Effector memory CD4-positive, alpha-beta T cell (primary cell): ENCODE measurements around the gene CISD3.
A peak's percentile ranks its signal among the peaks of the same experiment; 100 is the strongest.

Experiments
- DNase-seq, 3 donors: peaks; one replicate each; pipeline ENCODE4 v3.0.0-alpha.2; 2020
- H3K27ac ChIP-seq: 2 replicates; pipeline ENCODE4 v1.7.0; 2013; ENCODE audit warnings: mild to moderate bottlenecking, low read length, moderate library complexity; ENCODE audit not compliant: insufficient read depth, poor library complexity, severe bottlenecking
- H3K27me3 ChIP-seq: replicated peaks from 2 replicates; pipeline ENCODE4 v1.7.0; 2013; ENCODE audit warnings: mild to moderate bottlenecking, low read length; ENCODE audit not compliant: insufficient read depth, control insufficient read depth, poor library complexity, severe bottlenecking
- H3K36me3 ChIP-seq: 2 replicates; pipeline ENCODE4 v1.7.0; 2013; ENCODE audit warnings: mild to moderate bottlenecking, low read length, moderate library complexity; ENCODE audit not compliant: control insufficient read depth, insufficient read depth
- H3K4me1 ChIP-seq: 2 replicates; pipeline ENCODE4 v1.7.0; 2013; ENCODE audit warnings: low read length, mild to moderate bottlenecking; ENCODE audit not compliant: control insufficient read depth, insufficient read depth, poor library complexity, severe bottlenecking
- H3K4me3 ChIP-seq: 2 replicates; pipeline ENCODE4 v1.7.0; 2013; ENCODE audit warnings: low read length, low read depth, mild to moderate bottlenecking; ENCODE audit not compliant: insufficient read depth, poor library complexity, severe bottlenecking
- H3K9me3 ChIP-seq: 2 replicates; pipeline ENCODE4 v1.7.0; 2013; ENCODE audit warnings: mild to moderate bottlenecking, low read length, moderate library complexity; ENCODE audit not compliant: control insufficient read depth

Gene CISD3

DNA sequence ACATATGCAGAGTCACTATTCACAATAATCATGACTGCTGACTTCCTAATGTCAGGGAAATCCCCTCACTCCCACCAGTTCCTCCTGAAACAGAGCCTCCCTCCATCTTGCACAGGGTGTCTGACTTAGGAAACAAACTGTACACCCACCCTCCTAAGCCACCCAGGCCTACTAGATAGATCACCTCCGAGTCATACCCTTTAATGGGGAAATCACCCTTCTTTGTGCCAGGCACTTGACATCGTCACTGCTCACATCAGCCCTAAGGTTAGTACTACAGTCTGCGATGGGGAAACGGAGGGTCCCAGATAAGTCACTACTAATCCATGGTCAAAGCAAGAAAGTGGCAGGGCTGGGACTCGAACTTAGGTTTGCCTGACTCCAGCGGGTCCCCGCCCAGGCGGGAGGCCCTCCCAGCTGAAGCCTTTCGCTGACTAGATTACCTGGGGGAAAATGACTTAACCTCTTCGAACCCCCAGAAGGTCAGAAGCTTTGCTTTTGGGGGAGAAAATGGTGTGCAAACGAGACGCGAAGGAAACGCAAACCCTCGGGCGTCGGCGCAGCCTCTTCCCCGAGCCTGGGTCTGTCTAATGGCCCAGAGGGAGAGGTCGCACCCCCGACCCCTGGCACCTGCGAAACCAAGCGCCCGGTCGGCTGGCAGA is 28.5 kb upstream of the CISD3 start:
- no peaks in the 10 kb centered on the region for H3K36me3 ChIP-seq
- H3K9me3 ChIP-seq: no peaks in the 10 kb centered on the region
- DNase-seq: peak; percentile 61 to 70 (median 62)
- H3K4me1 ChIP-seq: peaks cover 22% of the 10 kb centered on the region
- H3K27ac ChIP-seq: peak overlapping the region; percentile 92
- H3K27me3 ChIP-seq: no peaks in the 10 kb centered on the region
- peak overlapping the region; percentile 44 for H3K4me3 ChIP-seq

DNA sequence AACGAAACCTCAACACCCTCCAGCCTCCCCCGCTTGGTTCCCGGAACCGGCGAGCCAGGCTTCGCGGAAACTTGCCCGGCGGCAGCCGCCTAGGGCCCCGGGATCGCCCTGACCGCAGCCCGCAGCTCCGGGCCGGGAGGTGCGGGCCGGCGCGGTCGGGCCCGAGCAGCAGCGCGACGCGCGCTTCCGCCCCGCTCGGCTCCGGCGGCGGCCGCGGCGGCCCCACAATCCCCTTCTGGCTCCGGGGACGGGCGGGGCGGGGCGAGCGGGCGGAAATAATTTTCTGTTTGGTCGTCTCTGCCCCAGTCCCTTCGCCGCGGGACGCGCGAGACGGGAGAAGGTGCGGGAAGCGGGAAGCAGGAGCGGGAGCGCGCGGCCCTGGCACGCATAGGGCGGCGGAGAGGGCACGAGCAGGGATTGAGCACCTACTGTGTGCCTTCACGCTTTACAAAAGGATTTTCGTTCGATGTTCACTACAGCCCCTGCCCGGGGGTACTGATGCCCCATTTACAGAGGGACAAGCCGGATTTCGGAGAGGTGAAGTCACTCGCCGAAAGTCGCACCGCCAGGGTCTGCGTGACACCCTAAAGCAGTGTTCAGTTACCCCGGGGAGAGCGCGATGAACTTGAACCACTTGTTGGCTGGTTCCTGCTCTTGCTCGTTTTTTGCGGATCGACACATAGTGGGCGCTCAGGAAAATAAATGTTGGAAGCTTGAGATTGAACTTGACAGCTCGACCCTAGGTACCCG is 27.8 kb upstream of the CISD3 start:
- H3K4me3 ChIP-seq: peak overlapping the region; percentile 97
- peak; percentile 73 to 75 (median 74) for DNase-seq
- peaks cover 29% of the 10 kb centered on the region for H3K4me1 ChIP-seq

DNA sequence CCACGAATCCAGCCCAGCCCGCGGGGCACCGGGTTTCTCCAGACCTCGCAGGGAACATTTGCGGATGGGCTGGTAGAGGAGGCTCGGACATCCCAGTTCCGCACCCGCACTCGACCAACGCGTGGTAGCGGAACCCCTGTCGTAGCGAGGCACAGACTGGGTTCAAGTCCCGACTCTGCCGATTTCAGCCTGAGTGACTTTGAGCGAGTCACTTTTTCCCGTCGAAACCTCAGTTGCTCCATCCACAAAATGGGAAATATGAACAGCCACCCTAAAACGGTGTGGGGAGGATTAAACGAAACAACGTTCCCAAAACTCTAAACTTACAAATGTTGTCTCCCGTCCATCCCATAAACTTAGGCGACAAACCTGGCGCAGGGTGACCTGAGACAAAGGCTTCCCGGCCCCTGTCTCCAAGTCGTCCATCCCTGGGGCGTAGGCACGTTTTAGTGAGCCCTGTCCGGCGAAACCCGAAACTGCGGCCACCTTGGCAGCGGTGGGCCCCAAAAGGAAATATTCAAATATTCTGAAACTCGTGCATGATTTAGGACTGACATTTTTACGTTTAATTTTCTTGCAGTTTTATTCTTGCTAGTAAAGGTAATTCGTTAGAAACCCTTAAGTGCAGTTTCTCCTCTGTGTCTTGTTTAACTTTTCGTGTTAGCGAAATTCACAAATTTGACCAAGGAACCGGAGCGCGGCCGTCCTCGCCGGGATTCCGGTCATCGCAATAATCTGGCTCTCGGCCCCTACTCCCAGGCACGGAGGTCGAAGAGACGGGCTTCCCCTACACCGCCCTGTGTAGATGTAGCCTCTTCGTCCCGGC is 27.0 kb upstream of the CISD3 start:
- Histone ChIP-seq H3K36me3 (no peaks in the 10 kb centered on the region), H3K9me3 (no peaks in the 10 kb centered on the region), H3K4me3 (peak overlapping the region; percentile 97), H3K27me3 (no peaks in the 10 kb centered on the region), H3K4me1 (peaks cover 32% of the 10 kb centered on the region), H3K27ac (peak overlapping the region; percentile 92)
- no peak for DNase-seq

More for the DNA sequence above, 27.8 kb upstream of the CISD3 start:
- peak overlapping the region; percentile 92 for H3K27ac ChIP-seq
- no peaks in the 10 kb centered on the region for H3K27me3 ChIP-seq
- H3K9me3 ChIP-seq: no peaks in the 10 kb centered on the region
- H3K36me3 ChIP-seq: no peaks in the 10 kb centered on the region

DNA sequence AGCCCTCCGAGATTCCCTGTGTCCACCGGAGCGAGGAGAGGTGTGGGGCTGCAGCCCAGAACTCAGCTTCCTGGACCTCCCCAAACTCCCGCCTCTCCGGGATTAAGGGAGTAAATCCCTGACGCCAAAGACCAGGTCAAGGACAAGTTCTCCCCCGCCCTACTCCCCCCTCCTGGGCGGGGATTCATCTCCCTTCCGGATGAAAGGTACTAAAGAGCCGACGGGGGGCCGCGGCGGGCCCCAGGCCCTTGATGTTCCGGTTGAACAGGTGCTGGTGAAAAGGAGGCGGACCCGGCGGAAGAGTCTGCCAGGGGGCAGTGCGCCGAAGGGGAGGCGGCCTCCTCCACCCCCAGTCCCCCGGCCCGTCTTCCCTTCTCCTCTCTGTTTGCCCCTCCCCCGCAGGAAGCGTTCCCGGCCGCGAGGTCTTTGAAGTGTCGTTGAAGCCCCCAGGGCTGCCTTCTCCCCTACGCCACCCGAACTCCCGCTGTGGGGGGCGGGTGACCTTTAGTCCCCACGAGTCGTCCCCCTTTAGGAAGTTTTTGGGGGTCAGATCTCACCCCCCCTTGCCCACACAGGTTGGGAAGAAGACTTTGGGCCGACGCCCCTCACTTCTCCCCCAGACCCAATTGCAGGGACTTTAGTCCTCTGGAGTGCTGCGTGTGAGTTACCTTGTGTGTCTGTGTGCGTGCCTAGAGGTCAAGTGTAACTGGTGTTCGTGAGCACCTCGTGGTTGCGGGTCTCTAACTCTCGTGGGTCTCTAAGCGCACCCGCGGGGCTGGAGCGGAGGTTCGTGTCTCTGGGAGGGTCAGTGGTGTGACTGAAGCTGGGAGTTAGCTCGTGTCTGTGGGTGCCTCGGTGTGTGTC is 26.2 kb upstream of the CISD3 start:
- peak overlapping the region; percentile 92 for H3K27ac ChIP-seq
- peaks cover 32% of the 10 kb centered on the region for H3K4me1 ChIP-seq
- peak; percentile 53 to 65 (median 56) for DNase-seq
- peaks cover 4% of the 10 kb centered on the region for H3K36me3 ChIP-seq
- H3K9me3 ChIP-seq: no peaks in the 10 kb centered on the region
- H3K4me3 ChIP-seq: peak overlapping the region; percentile 97
- no peaks in the 10 kb centered on the region for H3K27me3 ChIP-seq

DNA sequence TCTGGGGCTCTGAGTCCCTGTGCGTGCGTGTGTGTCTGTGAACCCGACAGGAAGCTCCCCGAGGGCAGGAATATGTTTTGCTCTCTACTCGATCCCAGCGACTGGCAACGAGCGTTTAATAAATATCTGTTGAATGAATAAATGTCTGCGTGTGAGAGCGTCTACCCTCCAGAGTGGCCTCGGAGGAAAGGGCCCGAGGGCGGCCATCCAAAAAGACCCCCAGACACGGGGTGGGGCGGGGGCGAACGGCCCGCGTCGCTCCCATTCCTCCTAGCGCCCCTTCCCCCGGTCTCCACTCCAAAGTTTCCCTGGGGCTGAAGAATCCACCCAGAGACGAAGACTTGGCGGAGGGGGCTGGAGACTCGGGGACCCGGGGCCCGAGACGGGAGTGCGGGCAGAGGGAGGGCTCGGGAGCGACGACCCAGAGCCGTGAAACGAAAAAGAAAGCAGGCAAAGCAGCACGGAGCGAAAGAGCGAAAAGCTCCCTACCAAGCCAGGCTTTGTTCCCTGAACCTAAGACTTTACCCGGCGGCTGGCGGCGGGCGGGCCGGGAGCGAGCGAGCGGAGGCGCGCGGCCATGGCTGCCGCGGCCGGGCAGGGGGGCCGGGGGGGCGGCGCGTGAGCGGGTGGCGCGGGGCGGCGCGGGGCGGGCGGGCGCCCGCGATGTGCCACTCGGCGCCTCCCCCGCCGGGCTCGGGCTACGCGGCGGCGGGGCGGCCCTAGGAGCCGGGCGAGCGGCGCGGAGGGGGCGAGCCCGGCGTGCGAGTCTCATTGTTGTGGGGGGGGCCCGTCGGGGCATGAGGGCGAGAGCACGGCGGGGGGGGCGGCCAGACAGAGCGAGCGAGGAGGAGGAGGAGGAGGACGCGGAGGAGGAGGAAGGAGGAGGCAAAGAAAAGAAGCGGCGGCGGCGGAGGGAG is 25.3 kb upstream of the CISD3 start, which contains the start of gene MLLT6:
Gene MLLT6, plus strand, starts transcription at position 668 of the 917 bp plus-strand sequence. CDS start 360 bp downstream, outside the sequence.
- Histone ChIP-seq H3K27me3 (no peaks in the 10 kb centered on the region), H3K4me1 (peaks cover 32% of the 10 kb centered on the region), H3K27ac (peak within 1 kb of the TSS; percentile 92), H3K9me3 (no peaks in the 10 kb centered on the region), H3K4me3 (peak within 1 kb of the TSS; percentile 97), H3K36me3 (peaks cover 12% of the 10 kb centered on the region)
- DNase-seq: peak; percentile 73 to 76 (median 75)

DNA sequence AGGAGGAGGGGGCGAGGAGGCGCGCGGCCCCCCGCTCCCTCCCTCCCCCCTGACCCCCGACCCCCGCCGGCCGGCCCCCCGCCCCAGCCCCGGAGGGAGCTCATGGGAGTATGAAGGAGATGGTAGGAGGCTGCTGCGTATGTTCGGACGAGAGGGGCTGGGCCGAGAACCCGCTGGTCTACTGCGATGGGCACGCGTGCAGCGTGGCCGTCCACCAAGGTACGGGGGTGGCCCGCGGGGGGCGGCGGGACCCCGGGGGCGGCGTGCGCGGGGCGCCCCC is 24.7 kb upstream of the CISD3 start:
- Histone ChIP-seq H3K36me3 (peaks cover 17% of the 10 kb centered on the region), H3K9me3 (no peaks in the 10 kb centered on the region), H3K4me1 (peaks cover 32% of the 10 kb centered on the region), H3K27ac (peak overlapping the region; percentile 69), H3K4me3 (peak overlapping the region; percentile 84), H3K27me3 (no peaks in the 10 kb centered on the region)
- no peak for DNase-seq

DNA sequence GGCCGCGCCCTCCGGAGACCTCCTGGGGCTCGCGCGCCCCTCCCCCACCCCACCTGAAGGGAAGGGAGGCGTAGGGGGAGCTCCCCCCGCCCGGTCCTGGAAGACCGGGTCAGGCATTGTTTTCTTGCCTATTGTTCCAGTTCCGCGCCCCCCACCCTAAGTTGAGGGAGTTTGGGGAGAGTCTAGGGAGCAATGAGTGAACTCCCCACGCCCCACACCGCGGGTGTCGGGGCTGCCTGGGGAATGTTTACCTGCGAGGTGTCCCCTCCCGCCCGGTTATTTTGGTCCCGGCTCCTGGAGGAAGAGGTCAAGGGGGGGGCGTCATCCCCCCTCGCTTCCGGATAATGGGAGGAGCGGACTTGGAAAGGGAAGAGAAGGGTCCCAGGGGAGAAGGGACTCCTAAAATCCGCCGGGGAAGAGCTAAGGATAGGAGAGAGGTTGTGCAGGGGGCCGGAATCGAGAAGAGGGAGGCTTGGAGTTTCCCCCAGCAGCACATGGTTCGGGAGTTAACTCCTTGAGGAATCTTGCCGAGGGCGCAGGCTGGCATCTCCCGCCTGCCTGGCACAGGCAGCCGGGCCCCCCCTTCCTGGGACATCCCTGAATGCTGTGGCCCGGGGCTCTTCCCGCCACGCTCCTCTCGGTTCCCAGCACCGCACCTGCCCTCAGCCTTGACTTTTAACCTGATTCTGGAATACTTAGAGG is 24.2 kb upstream of the CISD3 start:
- peak overlapping the region; percentile 84 for H3K4me3 ChIP-seq
- no peaks in the 10 kb centered on the region for H3K9me3 ChIP-seq
- H3K27ac ChIP-seq: peak overlapping the region; percentile 69
- no peaks in the 10 kb centered on the region for H3K27me3 ChIP-seq
- peak in 2 of 3 donors; percentile 14 to 17 for DNase-seq
- H3K4me1 ChIP-seq: peaks cover 32% of the 10 kb centered on the region
- H3K36me3 ChIP-seq: peaks cover 22% of the 10 kb centered on the region

DNA sequence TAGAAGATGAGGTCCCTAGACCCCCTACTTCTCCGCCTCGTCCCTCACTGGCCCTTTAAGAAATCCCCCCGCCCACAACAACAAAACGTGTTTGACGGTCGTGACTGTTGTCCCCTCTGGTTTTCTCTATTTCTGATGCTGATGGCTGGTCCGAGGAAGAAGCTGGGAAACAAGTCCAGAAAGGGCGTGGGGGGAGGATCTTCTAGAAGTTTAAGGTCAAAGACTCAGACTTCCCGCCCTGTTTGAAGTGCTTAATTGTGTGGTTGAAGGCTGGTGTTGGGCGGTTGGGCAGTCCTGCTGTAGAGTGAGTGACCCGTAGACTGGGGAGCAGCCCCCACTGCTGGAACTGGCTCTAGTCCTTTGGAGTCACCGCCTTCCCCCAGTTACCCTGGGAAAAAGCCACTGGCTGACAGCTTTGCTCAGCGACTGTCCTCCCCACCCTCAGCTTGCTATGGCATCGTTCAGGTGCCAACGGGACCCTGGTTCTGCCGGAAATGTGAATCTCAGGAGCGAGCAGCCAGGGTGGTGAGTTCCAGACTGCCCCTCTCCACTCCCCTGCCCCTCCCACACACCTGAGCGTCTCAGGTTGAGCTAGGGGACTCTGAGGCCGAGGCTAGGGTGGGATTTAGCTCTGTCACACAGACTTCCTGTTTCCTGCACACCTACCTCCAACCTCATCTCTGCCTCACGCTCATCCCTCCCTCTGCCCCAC is 23.5 kb upstream of the CISD3 start:
- H3K27ac ChIP-seq: peak overlapping the region; percentile 69

More for the DNA sequence above, 23.5 kb upstream of the CISD3 start:
- Histone ChIP-seq H3K36me3 (peaks cover 29% of the 10 kb centered on the region), H3K4me1 (peaks cover 25% of the 10 kb centered on the region), H3K4me3 (peak overlapping the region; percentile 84), H3K9me3 (no peaks in the 10 kb centered on the region), H3K27me3 (no peaks in the 10 kb centered on the region)
- peak in 2 of 3 donors; percentile 10 to 33 for DNase-seq
